ENCODE results near the gene ADAMTS15.

The ADAMTS15 gene

GRCh38 chr11:130418210-130418609, 30.2 kb upstream of the ADAMTS15 start:
- no peak for DNase-seq

GRCh38 chr11:130418756-130419155, 29.7 kb upstream of the ADAMTS15 start:
- DNase-seq, result no peak

- DNase-seq, result no peak
These were observed 27.8 kb upstream of the ADAMTS15 start for GRCh38 chr11:130420478-130421198.

DNA sequence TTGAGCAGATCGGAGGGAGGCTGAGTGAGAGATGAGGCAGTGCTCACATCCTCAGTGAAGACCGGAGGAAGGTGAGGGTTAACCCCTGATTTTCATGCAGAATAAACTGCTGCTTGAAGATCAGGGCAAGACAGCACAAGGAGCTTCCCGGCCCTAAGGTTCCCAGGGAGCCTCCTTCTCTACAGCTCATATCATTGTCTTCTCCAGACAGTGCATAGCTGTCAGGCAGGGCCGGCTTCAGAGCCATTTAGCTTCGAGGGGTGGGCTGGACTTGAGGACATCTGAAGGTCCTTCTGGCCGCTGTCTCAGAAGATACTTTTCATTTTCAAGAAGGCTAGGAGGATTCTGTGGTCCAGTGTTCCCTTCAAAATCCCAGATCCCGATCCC, 27.3 kb upstream of the ADAMTS15 start:
- DNase-seq, result no peak

GRCh38 chr11:130421697-130422096, 26.7 kb upstream of the ADAMTS15 start:
- no peak for DNase-seq

DNA sequence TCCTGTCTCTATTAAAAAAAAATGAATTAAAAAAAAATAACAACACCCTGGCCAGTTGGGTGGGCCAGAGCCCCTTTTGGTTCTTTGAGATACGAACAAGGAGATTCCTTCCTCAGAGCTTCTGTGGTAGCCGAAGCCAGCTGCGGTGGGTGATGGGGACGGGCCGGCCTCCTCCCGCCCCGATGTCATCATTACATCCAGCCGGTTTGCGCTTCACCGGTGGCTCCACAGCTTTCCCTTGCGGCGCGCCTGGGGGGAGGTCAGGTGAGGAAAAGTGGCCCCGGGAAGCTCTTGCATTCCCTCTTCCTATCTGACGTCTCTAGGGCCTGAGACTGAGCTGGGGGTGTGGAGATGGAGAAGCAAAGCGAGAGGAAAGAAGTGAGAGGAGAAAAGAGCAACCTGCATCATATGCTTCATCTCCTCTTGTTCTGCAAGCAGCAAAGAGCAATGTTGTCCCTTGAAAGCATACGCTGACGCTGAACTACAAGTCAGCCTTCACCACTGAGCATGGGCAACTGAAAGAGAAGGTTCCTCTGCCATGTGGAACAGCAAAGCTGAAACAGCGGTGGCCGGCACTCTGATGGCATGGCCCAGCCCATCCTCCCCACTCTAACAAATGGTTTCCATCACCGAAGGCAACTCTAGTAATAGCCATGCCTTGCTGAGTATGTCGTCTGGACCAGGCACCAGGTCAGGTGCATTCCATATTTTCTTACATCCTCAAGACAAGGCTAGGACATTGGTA, 26.0 kb upstream of the ADAMTS15 start:
- no peak for DNase-seq

GRCh38 chr11:130423541-130424142, 24.8 kb upstream of the ADAMTS15 start:
- DNase-seq, result no peak

DNA sequence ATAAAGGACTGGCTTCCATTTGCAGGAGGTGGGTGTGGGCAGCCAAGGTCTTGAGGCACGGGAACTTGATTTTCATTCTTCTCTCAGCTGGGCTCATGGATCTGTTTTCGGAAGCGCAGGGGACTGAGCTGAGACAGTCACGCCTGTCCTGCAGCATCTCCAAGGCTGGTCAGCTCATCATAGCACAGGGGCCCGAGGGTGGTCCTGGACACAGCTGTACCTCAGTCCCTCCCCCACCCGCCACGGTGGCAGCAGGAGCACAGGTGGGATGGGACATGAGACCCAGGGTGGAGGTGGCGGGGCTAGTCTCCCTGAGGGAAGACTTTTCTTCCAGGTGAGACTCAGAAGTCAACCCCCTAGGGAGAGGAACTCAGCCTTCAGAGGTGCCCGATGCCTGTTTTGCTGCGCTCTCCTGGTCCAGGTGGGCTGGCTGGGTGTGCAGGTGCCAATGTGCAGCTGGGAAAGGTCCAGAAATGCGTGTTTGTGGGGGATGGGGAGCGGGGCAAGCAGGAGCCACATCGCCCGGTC, 23.8 kb upstream of the ADAMTS15 start:
- DNase-seq, result no peak

- DNase-seq, result no peak
These were observed 23.3 kb upstream of the ADAMTS15 start for GRCh38 chr11:130425156-130425555.

DNA sequence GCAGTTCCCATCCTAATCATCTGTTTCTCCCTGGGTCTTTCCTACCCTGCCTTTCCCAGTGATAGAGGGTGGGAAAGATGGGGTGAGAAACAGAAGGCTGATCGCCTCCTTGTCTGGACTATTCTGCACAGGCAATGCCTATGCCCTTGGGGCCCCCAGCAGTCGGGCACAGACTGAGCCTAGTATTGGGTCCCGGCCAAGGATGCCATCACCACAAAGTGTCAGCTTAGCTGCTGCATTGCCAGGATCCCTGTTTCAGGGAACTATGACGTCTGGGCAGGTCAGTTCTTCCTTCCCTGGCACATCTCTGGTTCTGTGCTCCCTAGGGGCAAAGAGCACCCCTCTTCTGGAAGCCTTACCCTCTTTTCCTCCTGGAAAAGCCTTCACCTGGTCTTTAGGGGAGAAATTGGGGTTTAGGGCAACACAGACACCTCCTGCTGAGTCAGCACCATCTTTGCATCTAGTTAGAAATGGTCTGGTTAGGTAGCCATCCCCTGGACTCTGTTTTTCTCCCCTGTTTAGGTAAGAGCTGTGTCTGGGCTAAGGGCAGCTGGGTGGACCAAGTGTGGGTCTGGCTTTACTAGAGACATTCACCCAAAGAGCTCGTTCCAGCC, 22.1 kb upstream of the ADAMTS15 start:
- no peak for DNase-seq

DNA sequence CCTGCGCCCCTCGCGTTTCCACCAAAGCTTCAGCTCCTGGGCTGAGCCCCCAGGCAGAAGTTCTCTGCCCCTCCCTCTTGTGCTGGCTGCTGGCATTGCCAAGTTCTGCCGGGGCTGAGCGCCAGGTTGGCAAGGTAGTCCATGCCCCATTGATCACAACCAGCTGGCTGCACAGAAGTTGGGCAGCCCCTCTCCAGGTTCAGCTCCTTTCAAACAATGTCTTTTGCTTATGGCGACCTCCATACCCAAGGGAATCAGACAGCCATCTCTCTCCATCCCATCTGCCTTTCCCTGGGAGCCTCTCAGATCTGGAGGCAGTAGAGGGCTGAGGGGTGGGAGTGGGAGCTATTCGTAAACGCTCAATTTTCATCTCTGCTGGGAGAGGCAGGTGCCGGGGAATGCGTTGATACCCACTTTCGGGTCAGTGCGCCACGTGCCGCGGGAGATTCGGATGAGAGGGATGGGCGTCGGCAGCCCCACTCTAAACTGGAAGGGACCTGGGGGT, 21.6 kb upstream of the ADAMTS15 start:
- peak; percentile 34 to 48 for DNase-seq

- peak in 1 of 2 experiments; percentile 59 for DNase-seq
These were observed 20.7 kb upstream of the ADAMTS15 start for GRCh38 chr11:130427581-130428315.

DNA sequence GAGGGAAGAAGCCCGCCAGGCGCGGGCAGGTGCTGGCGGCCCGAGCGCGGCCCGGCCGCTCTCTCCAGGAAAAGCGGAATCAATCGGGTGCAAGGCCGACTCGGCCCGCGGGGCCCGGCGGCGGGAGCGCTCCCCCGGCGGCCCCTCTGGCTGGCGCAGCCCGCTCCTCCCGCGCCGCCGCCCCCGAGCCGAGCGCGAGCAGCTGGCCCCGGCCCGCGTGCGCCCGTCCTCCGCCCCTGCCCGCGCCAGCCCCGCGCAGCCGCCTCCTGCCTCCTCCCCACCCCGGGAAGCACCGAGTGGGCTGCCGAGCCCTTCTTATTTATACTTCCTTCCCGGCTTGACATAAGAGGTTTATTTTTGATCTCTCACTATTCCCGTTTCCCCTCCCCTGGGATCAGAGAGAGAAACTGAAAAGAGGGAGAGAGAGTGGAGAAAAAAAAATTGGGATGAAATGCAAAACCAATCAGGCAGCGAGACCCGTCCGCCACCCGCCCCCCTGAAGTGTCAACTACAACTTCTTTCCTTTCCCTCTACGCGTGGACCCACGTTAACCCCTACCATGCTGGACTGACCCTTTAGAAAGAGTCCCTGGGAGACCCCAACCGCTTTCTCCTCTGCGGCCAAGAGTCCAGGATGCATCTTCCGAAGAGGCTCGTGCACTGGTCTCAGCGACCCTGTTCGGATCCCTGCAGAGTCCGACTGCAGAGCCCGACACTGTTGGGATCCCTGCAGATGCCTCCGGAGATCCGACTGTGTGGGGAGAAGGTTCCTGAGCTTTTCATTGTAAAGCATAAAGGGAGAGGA, 19.9 kb upstream of the ADAMTS15 start, which contains the start of gene ADAMTS8:
ADAMTS8 (minus strand) TSS at position 294 of the 804 bp plus-strand sequence. CDS start 323 bp downstream, outside the sequence.
- peak in 1 of 2 experiments; percentile 58 for DNase-seq

DNA sequence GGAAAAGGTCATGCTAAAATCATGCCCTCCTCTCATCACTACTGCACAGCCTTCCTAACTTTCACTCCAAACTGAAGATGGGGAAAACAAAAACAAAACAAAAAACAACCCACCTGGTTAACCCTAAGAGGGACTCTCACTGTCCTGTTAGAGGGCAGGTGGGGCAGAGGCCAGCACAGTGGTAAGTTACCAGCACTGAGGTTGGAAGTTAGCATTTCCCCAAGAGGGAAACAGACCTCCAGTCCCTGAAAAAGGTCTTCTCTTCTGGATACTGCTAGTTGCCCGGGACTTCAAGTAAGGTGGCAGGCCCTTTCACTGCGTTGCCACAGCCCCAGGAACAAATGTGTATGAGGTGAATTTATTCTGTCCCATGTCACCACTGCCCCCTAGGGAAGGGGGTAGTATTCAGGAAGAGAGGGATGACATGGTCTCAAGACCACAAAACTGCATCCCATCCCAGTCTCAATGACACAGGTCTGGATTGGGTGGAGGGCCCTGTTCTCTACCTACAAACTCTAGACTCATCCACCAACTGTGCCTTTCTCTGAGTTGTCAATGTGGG, 19.2 kb upstream of the ADAMTS15 start:
- peak in 1 of 2 experiments; percentile 8 for DNase-seq

DNA sequence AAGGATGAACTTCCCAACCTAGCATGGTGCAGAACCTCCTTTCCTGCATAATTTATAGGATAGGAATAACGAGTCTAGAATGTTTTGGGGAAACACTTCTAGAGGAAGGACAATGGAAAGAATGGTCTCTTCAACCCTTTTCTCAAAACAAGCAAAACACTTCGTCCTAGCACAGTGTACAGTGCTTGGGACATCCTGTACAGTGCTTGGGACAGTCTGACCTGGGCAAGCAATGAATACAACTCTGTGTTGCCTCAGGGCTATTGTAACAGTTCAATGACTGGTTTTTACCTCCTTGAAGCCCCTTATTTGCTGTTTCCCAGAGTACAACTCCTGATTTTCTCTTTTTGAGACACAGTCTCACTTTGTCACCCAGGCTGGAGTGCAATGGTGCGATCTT, 18.5 kb upstream of the ADAMTS15 start:
- DNase-seq, result no peak

DNA sequence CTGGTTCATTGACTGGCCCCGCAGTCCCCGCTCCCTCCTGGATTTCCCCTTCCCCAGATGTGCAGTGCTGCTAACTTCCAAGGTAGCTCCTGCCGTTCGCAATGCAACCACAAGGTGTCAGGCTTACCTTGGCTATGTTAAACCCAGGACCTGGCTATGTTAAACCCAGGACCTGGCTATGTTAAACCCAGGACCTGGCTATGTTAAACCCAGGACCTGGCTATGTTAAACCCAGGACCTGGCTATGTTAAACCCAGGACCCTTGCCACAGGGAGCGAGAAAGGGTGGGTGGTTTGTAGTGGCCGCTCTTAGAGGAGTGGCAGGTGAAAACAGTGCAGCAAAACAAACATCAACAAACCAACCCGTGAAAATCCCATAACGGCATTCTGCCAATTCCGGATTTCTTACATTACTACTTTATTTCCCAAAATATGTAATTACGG, 17.1 kb upstream of the ADAMTS15 start:
- peak; percentile 10 to 76 for DNase-seq

GRCh38 chr11:130431801-130432200, 16.6 kb upstream of the ADAMTS15 start:
- DNase-seq, result no peak

GRCh38 chr11:130433357-130433756, 15.1 kb upstream of the ADAMTS15 start:
- DNase-seq, result no peak

- peak; percentile 65 to 80 for DNase-seq
These were observed 13.8 kb upstream of the ADAMTS15 start for GRCh38 chr11:130434521-130435223.

DNA sequence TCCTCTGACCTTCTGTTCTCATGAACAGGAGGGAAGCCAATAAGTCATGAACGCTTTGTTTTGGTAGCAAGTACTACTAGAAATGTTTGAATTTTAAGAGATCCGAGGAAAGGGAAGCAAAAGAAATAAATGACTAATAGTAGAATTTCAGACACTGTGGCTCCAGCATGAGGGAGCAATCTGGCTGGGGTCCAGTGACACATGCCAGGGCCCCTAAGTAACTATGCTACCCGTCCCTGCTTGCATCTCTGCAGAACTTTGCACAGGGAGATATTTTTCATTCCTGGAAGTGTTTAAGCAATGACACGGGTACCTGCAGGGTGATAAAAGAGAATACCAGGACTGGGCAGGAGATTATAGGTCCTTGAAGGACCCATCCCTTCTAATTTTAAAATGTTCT, 12.8 kb upstream of the ADAMTS15 start:
- no peak for DNase-seq
